ENCODE results near the gene TMEM272.

DNA sequence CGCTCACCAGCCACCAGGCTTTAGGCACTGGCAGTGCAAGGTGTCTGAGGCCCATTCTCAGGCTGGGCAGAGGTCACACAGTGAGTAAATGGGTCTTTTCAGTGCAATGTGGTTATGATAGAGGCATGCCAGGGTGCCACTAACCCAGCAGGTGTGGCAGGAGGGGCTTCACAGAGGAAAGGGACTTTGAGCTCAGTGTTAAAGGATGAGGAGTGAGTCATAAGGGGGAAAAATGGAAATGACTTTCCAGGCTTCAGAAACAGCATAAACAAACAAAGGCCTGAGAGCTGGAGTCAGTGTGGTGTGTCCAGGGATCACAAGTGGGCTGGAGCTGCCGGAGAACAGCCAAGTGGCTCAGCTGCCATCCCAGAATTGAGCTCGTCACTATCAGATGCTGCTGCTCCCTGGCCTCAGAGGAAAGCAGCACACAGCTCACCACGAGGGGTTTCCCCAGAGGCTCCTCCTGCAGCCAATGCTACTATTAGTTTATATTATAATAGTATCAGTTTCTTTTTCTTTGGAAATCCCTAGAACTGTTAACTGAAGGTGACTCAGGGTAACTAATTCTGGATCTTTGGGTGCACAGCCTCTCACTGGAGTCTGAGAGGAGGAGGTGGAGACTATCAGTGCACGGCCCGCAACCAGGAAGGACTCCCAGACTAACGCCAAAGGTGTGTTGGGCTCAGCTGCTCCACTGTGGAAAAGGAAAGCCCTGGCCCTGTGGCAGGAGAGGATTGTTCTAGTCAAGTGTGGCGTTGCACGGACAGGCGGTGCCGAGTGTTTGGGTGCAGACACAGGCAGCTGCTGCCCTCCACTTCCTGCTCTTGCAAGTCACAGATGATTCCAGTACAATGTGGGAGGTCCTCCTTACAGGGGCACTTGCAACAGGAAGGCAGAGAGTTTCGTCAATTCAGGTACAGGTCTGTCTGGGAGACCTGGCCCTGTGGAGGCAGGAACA is 80.5 kb downstream of the TMEM272 start:
- TF ChIP-seq ZNF274 (IDR thresholded peaks at IDR 0.05; ENCODE audit: low read depth, low read length) (no peak), SUZ12 (IDR thresholded peaks at IDR 0.05; ENCODE audit: extremely low read depth, insufficient read depth, insufficient read length) (no peak), YY1 (IDR thresholded peaks at IDR 0.05; ENCODE audit: insufficient read depth, insufficient read length) (no peak)

Measured in NT2/D1 (cell line).